ENCODE data around the gene LAMB1.
"Not testable (repeated sequence)": the region's sequence is repeated elsewhere in the genome, so short reads cannot be mapped to it uniquely, and the experiment has no call there.

The LAMB1 gene

DNA sequence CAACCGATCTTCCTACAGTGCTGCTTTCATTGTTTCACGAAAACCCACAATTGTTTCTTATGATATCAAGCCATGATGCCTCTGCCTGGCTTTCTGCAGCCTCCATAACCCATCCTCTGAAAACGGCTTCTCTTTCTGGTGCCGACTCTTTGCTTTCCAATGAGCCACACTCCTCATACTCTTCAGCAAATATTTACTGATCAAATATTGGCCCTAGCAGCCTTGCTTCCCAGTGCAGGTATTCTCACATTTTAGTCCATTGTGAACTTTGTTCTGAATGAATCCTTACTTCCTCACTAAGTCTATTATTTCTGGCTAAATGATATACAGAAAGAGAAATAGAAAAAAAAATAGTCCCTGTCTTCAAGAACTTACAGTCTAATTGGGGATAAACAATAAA lies 35.5 kb downstream of the LAMB1 start:
- DNase-seq, result no peak

DNA sequence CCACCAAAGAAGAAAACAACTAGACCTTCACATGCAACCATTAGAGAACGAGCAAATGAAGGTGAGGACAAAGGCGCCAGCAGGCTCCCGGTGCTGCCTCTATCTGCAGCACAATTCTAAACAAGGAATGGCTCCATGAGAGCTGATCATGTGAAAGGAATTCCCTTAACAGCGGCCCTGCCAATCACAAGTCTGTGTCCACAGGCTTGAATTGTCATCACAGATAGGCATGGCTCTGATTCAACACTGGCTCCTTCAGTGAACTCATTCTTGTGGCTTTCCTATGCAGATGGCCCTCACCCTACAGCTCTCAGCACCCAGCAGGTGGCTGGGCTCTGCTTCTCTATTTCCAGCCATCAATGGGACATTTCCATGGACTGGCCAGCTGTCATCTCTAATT lies 36.2 kb downstream of the LAMB1 start:
- no peak for DNase-seq

DNA sequence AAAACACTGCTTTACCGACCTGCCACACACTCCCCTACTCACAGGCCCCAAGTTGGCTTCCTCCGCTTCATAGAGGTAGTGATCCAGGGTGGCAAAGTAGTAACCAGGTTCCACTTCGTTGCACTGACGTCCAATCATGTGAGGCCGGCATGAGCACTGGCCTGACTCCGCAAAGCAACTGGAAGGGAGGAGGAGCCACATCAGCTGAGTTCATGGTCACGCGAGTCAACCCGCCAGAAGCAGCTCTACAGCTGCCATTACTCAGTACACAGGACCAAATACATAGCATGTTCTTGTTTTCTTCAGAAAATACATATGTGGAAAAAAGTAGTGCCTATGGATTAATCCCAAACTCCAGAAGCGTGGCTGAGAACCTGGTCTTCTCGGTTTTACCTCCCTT lies 38.5 kb downstream of the LAMB1 start:
- DNase-seq, result no peak

DNA sequence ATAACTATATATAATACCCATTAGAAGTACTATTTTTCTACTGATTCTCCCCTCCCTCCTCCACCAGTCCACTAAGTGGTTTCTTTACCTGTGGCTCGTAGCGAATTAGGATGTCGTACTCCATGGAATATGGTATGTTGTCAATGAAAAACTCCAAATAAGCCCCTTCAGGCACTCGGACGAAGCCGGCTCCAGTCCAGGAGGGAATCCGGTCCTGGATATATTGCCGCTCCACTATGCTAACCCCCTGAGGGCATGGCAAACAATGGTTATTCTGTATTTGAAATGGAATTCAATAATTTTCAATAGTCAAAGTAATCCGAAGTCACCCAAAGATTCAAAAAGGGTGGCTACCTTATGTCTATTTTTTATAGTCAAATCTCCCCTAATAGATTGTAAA lies 40.1 kb downstream of the LAMB1 start:
- no peak for DNase-seq

DNA sequence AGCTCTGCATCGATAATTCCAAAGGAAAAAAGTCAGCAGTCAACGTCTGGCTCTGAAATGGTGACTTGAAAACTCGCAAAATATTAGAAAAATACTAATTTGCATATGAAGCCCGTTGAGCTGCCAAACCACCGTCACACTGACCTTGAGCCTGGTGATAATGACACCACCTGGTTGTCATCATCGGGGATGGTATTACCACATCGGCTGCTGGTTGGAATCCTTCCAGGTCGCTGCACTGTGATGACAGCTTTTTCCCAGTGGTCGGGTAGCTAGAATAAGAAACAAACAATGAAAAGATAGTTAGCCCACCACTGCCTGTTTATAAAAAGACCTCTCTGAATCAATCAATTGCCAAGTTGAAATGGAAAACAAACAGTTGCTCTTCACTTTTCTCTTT lies 41.6 kb downstream of the LAMB1 start:
- DNase-seq, result no peak

DNA sequence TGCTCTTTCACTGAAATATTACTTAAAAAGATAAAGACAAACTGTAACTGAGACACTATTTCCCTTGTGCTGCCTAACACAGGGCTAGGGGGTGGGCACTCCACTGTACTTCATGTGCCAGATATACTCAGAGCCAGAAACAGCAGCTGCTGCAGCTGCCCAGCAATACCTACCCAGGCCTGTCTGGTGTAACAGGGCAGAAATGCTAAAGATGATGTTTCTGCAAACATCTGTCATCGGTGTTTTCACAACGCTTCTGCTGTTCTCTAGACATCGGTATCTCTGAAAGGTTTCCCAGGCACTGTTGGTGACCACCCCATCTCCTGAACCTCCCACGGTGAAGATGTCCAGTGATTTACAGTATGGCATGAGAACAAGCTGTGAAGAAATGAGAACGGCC lies 42.7 kb downstream of the LAMB1 start:
- DNase-seq, result no peak

DNA sequence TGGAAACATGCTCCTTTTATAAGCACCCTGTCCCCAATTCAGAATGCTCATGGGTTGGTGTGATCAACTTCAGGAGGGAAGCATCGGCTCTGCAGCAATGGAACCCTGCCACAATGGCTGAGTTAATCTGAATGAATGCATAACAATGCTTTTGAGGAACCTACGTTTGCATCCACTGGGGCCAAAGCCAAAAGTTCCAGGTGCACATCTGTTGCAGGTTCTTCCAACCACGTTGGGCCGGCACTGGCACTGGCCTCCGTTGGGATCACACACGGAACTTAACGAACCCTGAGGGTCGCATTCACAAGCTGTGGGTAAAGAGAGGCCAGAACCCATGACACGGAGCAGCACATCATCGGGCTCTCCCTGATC lies 43.4 kb downstream of the LAMB1 start:
- DNase-seq, result no peak

DNA sequence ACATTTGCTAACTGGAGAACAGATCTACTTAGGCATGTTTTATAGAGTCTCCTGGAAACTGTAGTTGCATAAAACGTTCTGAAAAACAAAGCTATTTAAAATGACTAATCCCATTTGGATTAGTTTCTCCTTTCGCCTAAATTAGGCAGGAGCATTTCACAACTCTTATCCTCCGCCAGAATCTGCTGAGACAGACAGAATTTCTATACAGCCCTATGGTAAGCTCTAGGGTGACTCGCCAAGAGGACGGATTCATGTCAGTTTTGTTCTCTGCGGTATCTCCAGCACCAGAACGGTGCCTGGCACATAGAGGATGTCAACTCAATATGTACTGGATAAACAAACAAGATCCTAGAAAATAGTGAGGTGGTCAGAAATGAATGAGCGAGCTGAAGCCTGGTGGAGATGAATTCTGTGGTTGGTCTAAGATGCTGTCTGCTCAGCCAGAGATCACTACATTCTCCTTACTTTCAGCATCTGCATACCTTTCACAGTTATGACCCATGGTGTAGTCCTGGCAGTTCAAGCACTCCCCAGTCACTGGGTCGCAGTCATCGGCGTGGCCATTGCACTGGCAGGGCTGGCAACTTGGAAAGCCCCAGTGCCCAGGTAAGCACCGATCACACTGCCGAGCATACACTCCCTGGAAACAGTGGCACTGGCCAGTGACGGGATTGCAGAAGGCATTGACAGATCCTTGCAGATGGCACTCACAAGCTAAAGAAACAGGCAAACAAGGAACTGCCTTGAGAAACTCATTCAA lies 44.0 kb downstream of the LAMB1 start:
- no peak for DNase-seq

DNA sequence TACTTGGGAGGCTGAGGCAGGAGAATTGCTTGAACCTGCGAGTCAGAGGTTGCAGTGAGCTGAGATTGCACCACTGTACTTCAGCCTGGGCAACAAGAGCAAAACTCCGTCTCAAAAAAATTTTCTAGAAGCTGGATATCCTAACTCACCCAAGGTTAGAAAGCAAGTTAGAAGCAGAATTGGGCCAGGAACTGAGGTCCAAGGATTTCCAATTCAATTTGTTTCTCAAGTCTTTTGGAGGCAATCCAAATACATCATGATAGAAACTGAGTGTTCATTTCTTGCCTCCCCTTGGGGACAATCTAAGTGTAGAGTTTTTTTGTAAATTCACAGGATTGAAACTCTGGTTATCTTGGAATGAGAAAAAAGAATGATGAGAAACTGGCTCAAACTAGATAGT lies 45.5 kb downstream of the LAMB1 start:
- no peak for DNase-seq

DNA sequence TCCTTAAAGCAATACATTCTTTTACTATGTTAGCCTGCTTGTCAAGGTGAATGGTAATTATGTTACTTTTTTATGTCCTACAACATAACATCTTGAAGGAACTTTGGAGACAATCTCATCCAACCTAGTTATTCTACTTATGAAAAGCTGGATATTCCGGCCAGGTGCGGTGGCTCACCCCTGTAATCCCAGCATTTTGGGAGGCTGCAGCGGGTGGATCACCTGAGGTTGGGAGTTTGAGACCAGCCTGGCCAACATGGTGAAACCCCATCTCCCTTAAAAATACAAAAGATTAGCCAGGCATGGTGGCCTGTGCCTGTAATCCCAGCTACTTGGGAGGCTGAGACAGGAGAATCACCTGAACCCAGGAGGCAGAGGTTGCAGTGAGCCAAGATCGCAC lies 46.0 kb downstream of the LAMB1 start:
- DNase-seq, result not testable (repeated sequence)

DNA sequence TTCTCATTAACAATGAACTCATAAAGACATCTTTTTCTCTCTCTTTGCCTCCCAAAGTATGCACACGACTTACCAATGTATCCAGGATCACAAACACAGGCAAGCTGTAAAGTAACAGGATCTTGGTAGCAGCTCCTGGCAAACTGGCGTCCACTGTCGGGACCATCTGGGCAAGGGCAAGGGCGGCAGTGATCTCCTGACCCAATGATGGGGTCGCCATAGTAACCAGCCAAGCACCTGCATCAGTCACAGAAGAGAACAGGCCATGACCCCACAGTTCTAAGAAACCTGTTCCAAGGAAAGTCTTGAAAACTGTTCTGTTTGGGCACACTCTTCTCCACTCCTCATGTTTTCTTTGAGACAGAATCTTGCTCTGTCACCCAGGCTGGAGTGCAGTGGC lies 47.6 kb downstream of the LAMB1 start:
- DNase-seq, result no peak

DNA sequence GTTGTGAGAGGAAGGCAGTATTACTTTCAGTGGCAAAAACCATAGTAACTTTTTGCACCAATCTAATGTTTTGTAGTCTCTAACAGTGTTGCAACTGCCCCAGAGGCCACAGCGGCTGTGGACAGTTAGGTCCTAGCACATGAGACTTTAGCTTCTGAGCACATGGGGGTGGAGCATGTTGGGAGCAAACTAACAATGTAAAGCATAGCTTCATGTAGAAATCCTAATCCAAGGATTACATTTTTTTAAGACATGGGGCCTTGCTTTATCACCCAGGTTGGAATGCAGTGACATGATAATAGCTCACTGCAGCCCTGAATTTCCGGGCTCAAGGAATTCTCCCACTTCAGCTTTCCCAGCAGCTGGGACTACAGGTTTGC lies 49.0 kb downstream of the LAMB1 start:
- no peak for DNase-seq

DNA sequence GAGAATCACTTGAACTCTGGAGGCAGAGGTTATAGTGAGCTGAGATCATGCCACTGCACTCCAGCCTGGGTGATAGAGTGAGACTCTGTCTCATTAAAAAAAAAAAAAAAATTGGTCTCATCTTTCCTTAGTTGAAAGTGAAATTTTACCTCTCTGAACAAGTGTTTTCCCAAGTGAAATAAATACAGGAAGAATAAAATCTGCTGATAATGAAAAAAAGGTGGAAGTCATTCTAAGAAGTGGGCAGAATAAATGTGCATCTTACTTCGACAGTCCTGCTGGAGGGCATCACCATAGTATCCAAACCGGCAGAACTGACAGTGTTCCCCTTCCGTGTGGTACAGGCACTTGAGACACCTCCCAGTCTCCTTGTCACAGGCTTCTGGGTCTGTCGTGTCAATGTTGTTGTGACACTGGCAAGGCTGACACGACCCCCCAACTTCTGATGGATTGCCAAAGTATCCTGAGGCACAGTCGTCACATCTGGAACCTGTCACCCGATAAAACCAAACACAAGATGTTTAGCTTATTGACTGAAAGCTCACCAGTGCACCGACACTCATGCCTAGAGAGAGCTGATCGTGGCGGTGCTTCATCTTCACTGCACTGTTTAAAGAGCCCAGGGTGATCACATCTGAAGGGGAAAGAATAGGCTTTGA lies 49.6 kb downstream of the LAMB1 start:
- no peak for DNase-seq

DNA sequence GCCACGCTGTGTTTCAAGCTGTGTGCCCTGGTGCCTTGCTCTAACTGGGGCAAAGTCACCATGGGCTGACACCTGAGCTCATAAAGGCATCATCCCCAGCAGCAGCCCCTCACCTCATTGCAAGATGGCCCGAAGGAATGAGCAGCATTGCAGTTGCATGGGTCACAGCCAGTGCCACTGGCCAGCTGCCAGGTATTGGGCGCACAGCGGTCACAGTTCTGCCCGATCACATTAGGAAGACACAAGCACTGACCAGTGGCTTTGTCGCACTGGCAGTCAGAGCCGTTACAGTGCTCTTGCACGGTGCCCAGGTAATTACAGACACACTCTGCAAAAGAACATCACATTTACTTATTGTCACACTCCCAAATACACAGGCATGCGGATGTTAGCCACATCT lies 51.1 kb downstream of the LAMB1 start:
- no peak for DNase-seq

DNA sequence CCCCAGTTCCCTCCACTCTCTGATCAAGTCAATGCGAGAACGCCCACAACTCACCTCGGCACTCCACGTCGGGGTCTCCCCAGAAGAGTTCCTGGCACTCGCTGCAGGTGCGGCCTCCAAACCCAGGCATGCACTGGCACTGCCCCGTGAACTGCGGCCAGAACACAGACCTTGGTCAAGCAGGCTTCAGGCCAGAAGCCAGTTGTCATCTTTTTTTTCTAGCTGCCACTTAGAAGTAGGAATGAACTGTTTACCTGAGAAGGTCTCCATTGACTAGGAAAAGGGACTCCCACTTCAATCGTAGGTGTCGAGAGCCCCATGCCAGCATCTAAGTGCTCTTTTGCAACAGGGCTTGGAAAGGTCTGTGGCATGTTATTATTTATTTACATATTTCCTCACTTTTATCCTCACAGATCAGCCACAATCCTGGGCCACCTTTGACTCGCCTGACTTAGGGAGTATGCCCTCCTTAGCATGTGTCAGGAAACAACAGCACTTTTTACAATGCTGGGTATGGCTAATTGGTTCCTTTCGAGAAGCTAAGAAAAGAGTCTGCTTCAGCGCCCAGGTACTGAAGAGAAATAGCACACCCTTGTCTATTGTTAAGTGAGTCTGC lies 51.7 kb downstream of the LAMB1 start:
- DNase-seq, result no peak

DNA sequence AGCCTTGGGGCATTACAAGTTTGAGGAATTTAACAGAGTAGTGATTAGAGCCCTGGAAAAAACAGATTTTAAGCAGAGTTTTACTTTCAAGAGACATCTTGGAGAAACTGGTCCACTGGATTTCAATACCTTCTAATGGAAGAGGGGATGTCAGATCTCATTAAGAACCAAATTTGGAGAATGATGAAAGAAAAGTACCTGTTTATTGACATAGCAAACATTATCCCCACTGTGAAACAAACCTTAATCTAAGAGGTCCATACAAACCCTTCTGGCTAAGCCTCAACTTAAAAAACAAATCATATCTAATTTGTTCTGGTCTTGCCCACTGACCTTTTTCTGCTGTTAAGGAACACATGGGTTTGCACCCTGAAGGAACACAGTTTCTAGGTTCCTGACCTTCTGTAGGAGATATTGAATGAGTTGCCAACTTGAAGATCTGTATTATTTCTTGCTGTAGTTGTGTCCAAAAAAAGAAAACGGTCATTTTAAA lies 53.5 kb downstream of the LAMB1 start:
- DNase-seq, result no peak

DNA sequence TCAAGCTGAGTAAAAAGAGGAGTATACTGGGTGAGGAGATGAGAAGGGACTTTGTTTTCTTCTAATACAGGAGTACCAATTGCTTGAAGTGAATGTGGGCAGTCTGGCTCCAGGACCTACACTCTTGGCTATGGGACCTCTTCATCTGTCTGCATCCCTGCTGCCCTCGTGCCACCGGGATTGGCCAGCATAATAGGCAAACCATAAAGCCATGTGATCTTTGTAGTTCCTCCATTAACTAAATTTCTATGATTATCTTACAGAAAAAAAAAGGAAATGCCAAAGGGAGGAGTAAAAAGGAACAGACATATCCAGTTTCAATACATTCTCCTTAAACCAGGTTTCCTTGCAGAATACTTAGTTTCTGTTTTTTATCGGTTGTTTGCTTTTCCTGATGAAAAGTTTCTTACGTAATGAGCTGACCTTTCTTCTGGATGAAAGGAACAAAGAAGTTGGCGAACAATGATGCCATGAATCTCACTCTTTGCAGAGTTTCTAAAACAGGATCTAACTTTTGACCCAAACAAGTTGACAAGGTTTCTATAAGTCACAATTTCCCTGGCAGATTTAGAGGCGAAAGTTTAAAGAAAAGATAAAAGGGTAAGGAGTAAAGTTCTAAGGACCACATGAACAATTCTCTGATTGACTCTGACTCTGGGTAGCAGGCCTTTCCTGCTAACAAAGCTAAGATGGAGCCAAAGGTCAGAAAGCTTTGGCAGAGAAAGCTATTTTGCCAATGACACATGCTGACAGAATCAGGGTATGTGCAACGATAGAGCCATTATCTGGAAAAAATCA lies 54.1 kb downstream of the LAMB1 start:
- no peak for DNase-seq

DNA sequence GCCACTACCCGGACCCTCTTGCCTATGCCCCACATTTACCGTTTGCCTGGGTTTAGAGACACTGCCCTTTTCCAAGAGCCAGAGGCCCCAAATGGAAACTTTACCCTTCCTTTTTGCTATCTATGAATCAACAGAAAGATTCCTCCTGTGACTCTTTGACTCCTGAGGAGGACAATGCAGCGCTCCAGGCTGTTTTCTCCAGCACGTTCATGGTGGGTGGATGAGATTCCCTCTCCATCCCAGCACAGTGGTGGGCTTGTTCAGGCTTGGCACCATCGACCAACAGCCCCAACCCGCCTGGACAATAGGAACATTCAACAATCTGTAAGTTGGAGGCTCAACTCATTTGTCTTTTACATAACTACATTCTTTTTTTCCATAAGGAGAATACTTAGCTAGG lies 56.1 kb downstream of the LAMB1 start:
- no peak for DNase-seq

DNA sequence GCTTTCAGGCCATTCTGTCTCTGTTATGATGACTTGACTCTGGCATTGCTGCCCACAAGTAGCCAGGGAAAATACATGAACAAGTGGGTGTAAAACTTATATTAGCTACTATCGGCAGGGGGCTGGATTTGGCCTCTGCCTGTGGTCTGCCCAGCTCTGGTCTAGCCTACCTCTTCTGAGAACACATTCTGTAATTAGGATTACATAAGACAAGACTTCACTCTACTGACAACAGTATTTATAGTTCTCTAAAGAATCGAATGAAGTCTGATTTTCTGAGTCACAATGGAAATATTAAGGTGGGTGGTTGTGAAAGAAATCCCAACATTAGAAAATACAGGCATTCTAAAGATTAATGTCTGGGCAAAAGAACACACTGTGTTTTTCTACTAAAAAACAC lies 56.5 kb downstream of the LAMB1 start:
- no peak for DNase-seq

DNA sequence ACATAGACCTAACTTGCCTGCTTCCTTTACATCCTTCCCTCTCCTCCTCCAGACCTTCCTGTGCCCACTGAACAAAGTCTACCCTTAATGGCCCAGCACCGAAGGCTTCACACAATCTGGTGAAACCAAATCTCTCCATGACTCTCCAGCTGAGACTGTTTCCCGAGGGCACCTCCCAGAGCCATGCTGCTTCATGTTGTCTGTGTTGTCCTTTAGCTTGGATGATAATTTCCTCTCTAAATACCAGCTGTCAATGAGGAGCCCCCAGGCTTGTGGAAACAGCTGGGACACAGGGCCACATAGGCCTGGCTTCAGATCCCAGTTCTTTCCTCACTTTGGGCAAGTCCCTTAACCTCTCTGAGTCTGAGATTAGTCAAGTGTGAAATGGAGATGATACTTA lies 57.6 kb downstream of the LAMB1 start:
- DNase-seq, result no peak

DNA sequence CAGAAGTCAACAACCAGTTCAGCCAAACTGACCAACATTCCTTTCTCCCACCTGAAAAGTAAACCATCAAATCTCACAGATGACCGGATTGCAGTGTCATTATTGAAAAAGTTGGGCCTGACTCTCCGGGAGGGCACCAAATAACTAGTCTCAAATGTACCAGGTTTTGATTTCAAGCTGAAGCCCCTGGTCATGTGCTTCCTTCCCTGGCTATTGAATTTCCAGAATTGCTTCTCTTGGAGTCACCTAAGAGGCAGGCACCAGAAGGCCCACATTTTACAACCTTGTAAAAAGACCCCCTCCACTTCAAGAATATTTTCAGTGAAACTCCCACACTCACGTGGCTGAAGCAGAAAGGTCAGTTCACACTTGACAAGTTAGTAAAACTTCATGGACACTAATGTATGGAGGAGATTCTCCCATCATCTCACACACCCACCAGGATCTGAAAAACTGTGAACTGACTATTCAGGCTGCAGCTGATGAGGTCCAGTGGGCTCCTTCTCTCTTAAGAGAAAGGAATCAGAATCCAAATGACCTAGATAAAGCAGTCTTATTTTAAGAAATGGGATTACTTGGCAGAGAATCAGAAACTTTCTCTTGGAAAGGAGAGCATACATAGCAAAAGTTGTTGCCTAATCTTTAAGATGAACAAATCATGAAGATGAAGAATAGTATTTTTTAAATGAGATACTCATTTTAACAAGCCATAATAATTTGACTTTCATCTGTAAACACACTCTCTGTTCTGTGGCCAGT lies 58.4 kb downstream of the LAMB1 start:
- DNase-seq, result no peak

DNA sequence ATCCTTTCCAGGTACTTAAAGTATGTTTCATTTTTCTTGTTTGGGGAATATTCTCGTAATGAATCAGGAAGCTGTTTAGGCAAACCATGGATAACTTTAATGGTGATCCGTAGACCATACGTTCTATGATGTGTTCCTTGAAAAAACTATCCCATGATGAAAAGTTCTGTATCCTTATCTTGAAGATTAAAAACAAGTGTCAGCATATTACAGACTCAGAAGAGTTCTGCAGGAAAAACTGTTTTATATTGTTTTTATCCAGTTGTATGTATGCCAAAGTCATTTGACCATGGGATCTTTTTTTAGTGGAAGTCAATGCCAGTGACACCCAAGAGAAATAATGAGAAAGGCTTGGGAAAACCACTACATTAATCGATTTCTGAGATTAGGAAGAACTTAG lies 59.9 kb downstream of the LAMB1 start:
- DNase-seq, result no peak

DNA sequence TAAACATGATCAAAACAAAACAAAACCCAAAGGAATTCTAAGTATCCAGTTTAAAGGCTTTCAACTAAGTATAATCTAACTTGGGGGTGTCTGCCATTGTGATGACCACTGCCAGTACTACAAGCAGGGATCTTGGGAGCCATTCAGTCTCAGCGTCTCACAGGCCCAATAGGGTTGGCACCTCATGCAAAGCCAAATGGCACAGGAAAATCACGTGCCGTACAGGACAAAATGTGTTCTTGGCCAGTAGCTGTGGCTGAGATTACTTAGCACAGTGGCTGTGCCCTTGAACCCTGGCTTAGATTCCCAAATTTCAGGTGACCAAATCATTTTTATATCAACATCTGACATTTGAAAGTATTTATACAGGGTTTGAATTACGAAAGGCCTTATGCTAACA lies 62.0 kb downstream of the LAMB1 start:
- no peak for DNase-seq
